Prostate gland (tissue), 2 donors: ENCODE results near the gene UBE2H. TPM values are rescaled to one million over a fixed set of nuclear protein-coding genes. Genes with fewer than 3 reads are reported as not detected.
"Not testable (repeated sequence)": the region's sequence is repeated elsewhere in the genome, so short reads cannot be mapped to it uniquely, and the experiment has no call there.

Experiments used
- DNase-seq: peaks from one replicate; pipeline ENCODE4 v3.0.0-alpha.2; 2019; ENCODE audit warnings: low spot score
- H3K27ac ChIP-seq, 2 donors: fragments of 200-600 bp; sonication (generic); 2 replicates each; pipeline ENCODE4 v1.5.1; 2017 to 2019
- H3K27me3 ChIP-seq: fragments of 200-600 bp; sonication (generic); replicated peaks from 2 replicates; pipeline ENCODE4 v1.5.1; 2019; ENCODE audit not compliant: insufficient read depth
- H3K36me3 ChIP-seq, 2 donors: fragments of 200-600 bp; sonication (generic); 1 replicate in 1 of 2; 2 replicates in 1 of 2; pipeline versions ENCODE4 v1.5.1 to v1.8.1; 2017 to 2019
- H3K4me1 ChIP-seq: fragments of 200-600 bp; sonication (generic); replicated peaks from 2 replicates; pipeline ENCODE4 v1.5.1; 2019
- H3K4me3 ChIP-seq, 2 donors: fragments of 200-600 bp; sonication (generic); 2 replicates each; pipeline ENCODE4 v1.5.1; 2017 to 2019
- H3K9me3 ChIP-seq: fragments of 200-600 bp; sonication (generic); 2 replicates; pipeline ENCODE4 v1.5.1; 2017
- CTCF ChIP-seq, 4 experiments: fragments of 200-600 bp in 2 of 4; fragments of 450-650 bp in 2 of 4; sonication (generic) in 2 of 4; IDR thresholded peaks; 1 replicate in 3 of 4; 2 replicates in 1 of 4; pipeline ENCODE4 v1.5.1; 2016 to 2019; ENCODE audit warnings: antibody characterized with exemption in 4 of 4, mild to moderate bottlenecking in 2 of 4, moderate library complexity in 2 of 4
- POLR2A ChIP-seq: fragments of 450-650 bp; IDR thresholded peaks from one replicate; pipeline ENCODE4 v1.6.1; 2016; ENCODE audit warnings: antibody characterized with exemption, mild to moderate bottlenecking
- POLR2AphosphoS5 ChIP-seq: sonication (generic); formaldehyde crosslinking; IDR thresholded peaks from one replicate; pipeline ENCODE4 v1.6.1; 2017; ENCODE audit warnings: antibody characterized with exemption
- WGBS: methylation state at CpG from one replicate; pipeline ENCODE4 v1.1.5; 2018; 5-methylcytosine and 5-hydroxymethylcytosine counted together
- intact Hi-C: fragments of 100-400 bp; cut with DNase I; formaldehyde crosslinking; loops from one replicate; pipeline ENCODE4 v1.14.2; 2022
- total RNA-seq, 2 donors: library from RNA; depleted of rRNA; stranded (reverse); fragments of >200 nt; gene quantifications; one replicate each; pipeline ENCODE4 v1.1.0, GENCODE V29; 2016

The UBE2H gene
- total RNA-seq, 2 donors from 2014 or later: 78.4 to 105 TPM

GRCh38 chr7:129865925-129866201 lies 86.9 kb downstream of the UBE2H start:
- 25% methylated on average over 1 of the region's 1 CpG for WGBS
- Histone ChIP-seq H3K4me3 (no peak overlapping the region), H3K9me3 (no peaks in the 10 kb centered on the region), H3K27ac (peak overlapping the region in 1 of 2 donors; percentile 43), H3K4me1 (peaks cover 2% of the 10 kb centered on the region), H3K27me3 (no peaks in the 10 kb centered on the region), H3K36me3 (no peaks in the 10 kb centered on the region)
- intact Hi-C loops: no loop called here
- TF ChIP-seq POLR2AphosphoS5: no peak
- TF ChIP-seq POLR2A: no peak
- TF ChIP-seq CTCF (IDR thresholded peaks at IDR 0.05): no peak
- DNase-seq: no peak

- Histone ChIP-seq H3K36me3 (no peaks in the 10 kb centered on the region), H3K4me3 (no peak overlapping the region), H3K9me3 (no peaks in the 10 kb centered on the region), H3K4me1 (peaks cover 2% of the 10 kb centered on the region), H3K27me3 (no peaks in the 10 kb centered on the region), H3K27ac (peak overlapping the region; percentile 43 to 53)
- intact Hi-C loops: no loop called here
- DNase-seq: no peak
- 63% methylated on average over 4 of the region's 4 CpGs for WGBS
- no peak for TF ChIP-seq CTCF (IDR thresholded peaks at IDR 0.05)
- no peak for TF ChIP-seq POLR2A
- no peak for TF ChIP-seq POLR2AphosphoS5
These were observed 87.5 kb downstream of the UBE2H start for GRCh38 chr7:129865093-129865924.

- WGBS: 84% methylated on average over 8 of the region's 8 CpGs
- H3K27ac ChIP-seq: peak overlapping the region; percentile 37 to 53
- H3K27me3 ChIP-seq, H3K4me3 ChIP-seq, DNase-seq, intact Hi-C loops, H3K36me3 ChIP-seq, H3K4me1 ChIP-seq, H3K9me3 ChIP-seq: not testable (repeated sequence)
These were observed 88.1 kb downstream of the UBE2H start for GRCh38 chr7:129864676-129865075.

GRCh38 chr7:129864042-129864441 lies 88.7 kb downstream of the UBE2H start:
- H3K4me3 ChIP-seq: no peak overlapping the region
- H3K36me3 ChIP-seq: no peaks in the 10 kb centered on the region
- H3K9me3 ChIP-seq: no peaks in the 10 kb centered on the region
- no peaks in the 10 kb centered on the region for H3K27me3 ChIP-seq
- 20% methylated on average over 3 of the region's 3 CpGs for WGBS
- intact Hi-C loops: no loop called here
- DNase-seq: peak; percentile 78
- H3K4me1 ChIP-seq: peaks cover 2% of the 10 kb centered on the region
- no peak for TF ChIP-seq CTCF (IDR thresholded peaks at IDR 0.05)
- peak; percentile 79 for TF ChIP-seq POLR2AphosphoS5
- peak overlapping the region; percentile 37 to 53 for H3K27ac ChIP-seq

GRCh38 chr7:129862682-129863081 lies 90.1 kb downstream of the UBE2H start:
- no peak overlapping the region for H3K4me3 ChIP-seq
- H3K27me3 ChIP-seq: no peaks in the 10 kb centered on the region
- H3K27ac ChIP-seq: peak overlapping the region; percentile 37 to 53
- 40% methylated on average over 3 of the region's 3 CpGs for whole genome bisulfite sequencing
- no peak for DNase-seq
- H3K4me1 ChIP-seq: peaks cover 2% of the 10 kb centered on the region
- no peaks in the 10 kb centered on the region for H3K9me3 ChIP-seq
- no peak for TF ChIP-seq POLR2A
- TF ChIP-seq CTCF (IDR thresholded peaks at IDR 0.05): no peak
- no peak for TF ChIP-seq POLR2AphosphoS5
- intact Hi-C loops: no loop called here
- H3K36me3 ChIP-seq: no peaks in the 10 kb centered on the region

GRCh38 chr7:129860784-129861183 lies 92.0 kb downstream of the UBE2H start:
- H3K4me3 ChIP-seq, DNase-seq, H3K9me3 ChIP-seq, H3K36me3 ChIP-seq, intact Hi-C loops, H3K4me1 ChIP-seq, H3K27me3 ChIP-seq: not testable (repeated sequence)
- WGBS: 70% methylated on average over 6 of the region's 6 CpGs
- H3K27ac ChIP-seq: peak overlapping the region; percentile 1 to 53
